Kidney epithelial cell (primary cell): Measurements from ENCODE around the gene ANKS1A. TPM values are rescaled to one million over a fixed set of nuclear protein-coding genes. Genes with fewer than 3 reads are reported as not detected.

Experiments
- DNase-seq: peaks from one replicate; pipeline ENCODE4 v3.0.0-alpha.2; 2010; ENCODE audit warnings: low read depth
- H3K27me3 ChIP-seq: 2 replicates; pipeline ENCODE4 v1.6.0; 2011; ENCODE audit warnings: low read length; ENCODE audit not compliant: control insufficient read depth, insufficient read depth
- H3K36me3 ChIP-seq: 2 replicates; pipeline ENCODE4 v1.5.1; 2011; ENCODE audit warnings: low read length; ENCODE audit not compliant: control insufficient read depth, insufficient read depth
- H3K4me3 ChIP-seq: 2 replicates; pipeline ENCODE4 v1.5.1; 2011; ENCODE audit warnings: low read depth, mild to moderate bottlenecking, control low read depth, low read length
- total RNA-seq: library from RNA; depleted of rRNA; stranded (reverse); fragments of >200 nt; gene quantifications from 2 replicates; pipeline ENCODE4 v1.2.3, GENCODE V29; 2015
- TF ChIP-seq, protein P1 (sequence below): IDR thresholded peaks from 2 replicates; pipeline ENCODE4 v1.5.1; 2011; ENCODE audit warnings: mild to moderate bottlenecking, moderate library complexity, low read length, control low read depth, inconsistent platforms; ENCODE audit not compliant: insufficient read depth, poor library complexity, severe bottlenecking

Gene ANKS1A
- total RNA-seq, 1 donor from 2014 or later: 20.2 TPM

DNA sequence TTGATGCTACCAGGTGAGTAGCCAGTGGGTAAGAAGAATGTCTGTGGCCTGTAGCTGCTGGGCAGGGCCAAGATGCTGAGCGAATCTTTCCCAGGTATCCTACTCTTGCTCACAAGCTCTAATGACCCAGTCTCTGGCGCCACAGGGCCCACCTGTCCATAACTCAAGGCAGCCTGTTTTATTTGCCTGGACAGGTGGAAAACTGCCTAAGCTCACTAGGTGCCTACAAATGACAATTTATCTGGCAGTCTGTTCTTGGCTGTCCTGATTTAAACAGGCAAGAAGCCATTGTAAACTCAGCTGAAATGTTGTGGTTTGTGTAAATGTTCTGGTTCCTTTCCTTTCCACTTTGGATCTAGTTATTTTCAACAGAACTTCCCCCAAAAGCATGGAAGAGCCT, 138.8 kb downstream of the ANKS1A start:
- H3K4me3 ChIP-seq: no peak overlapping the region
- no peak for DNase-seq
- TF ChIP-seq, protein P1, sequence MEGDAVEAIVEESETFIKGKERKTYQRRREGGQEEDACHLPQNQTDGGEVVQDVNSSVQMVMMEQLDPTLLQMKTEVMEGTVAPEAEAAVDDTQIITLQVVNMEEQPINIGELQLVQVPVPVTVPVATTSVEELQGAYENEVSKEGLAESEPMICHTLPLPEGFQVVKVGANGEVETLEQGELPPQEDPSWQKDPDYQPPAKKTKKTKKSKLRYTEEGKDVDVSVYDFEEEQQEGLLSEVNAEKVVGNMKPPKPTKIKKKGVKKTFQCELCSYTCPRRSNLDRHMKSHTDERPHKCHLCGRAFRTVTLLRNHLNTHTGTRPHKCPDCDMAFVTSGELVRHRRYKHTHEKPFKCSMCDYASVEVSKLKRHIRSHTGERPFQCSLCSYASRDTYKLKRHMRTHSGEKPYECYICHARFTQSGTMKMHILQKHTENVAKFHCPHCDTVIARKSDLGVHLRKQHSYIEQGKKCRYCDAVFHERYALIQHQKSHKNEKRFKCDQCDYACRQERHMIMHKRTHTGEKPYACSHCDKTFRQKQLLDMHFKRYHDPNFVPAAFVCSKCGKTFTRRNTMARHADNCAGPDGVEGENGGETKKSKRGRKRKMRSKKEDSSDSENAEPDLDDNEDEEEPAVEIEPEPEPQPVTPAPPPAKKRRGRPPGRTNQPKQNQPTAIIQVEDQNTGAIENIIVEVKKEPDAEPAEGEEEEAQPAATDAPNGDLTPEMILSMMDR: no peak
- no peaks in the 10 kb centered on the region for H3K36me3 ChIP-seq
- no peaks in the 10 kb centered on the region for H3K27me3 ChIP-seq

DNA sequence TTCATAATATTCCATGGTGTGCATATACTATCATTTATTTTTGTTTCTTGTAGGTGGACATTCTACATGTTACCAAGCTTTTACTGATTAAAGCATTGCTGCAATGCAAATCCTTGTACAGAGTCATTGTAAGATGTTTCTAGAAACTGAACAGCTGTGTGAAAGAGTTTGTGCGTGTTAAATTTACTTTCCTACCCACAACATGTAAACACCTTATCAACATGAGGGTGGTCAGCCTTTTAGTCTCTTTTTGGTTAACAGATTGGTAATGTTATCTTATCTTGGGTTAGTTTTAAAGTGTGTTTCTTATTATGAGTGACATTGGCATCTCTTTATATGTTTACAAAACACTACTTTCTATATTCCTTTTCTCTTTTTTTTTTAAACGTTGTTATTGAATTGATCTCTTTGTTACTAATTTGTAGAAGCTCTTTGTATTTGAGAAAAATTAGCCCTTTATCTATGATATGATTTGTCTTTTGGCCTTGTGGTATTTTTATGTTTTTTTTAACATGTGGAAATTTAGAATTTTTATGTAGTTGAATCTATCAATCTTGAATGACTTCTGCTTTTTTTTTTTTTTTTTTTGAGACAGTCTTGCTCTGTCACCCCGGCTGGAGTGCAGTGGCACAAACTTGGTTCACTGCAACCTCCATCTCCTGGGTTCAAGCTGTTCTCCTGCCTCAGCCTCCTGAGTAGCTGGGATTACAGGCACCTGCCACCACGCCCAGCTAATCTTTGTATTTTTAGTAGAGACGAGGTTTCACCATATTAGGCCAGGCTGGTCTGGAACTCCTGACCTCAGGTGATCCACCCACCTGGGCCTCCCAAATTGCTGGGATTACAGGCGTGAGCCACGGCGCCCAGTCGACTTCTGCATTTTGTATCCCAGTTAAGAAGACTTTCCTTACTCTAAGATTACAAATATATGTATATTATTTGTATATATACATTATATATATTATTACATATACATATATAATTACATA, 140.0 kb downstream of the ANKS1A start:
- DNase-seq: no peak
- H3K27me3 ChIP-seq: no peaks in the 10 kb centered on the region
- H3K36me3 ChIP-seq: no peaks in the 10 kb centered on the region
- H3K4me3 ChIP-seq: no peak overlapping the region
- TF ChIP-seq, protein P1: no peak

DNA sequence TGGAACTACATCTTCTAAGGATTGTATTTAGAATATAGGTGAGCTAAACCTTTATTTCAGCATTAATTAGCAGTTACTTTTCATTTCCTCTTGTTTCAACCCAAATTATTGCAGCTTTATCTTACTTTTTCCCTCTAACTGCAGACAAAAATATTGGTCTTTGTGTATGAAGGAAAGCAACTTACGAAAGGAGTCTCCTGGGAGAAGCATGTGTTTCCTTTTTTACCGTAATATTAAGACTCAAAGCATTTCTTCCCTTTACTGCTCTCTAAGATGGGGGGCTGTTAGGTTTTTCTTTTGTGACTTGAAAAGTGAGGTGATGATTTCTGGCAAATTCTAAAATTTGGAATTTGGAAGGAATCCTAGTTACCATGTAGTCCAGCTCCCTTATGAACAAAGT, 141.0 kb downstream of the ANKS1A start:
- no peaks in the 10 kb centered on the region for H3K36me3 ChIP-seq
- TF ChIP-seq, protein P1: no peak
- no peak overlapping the region for H3K4me3 ChIP-seq
- no peaks in the 10 kb centered on the region for H3K27me3 ChIP-seq
- no peak for DNase-seq

DNA sequence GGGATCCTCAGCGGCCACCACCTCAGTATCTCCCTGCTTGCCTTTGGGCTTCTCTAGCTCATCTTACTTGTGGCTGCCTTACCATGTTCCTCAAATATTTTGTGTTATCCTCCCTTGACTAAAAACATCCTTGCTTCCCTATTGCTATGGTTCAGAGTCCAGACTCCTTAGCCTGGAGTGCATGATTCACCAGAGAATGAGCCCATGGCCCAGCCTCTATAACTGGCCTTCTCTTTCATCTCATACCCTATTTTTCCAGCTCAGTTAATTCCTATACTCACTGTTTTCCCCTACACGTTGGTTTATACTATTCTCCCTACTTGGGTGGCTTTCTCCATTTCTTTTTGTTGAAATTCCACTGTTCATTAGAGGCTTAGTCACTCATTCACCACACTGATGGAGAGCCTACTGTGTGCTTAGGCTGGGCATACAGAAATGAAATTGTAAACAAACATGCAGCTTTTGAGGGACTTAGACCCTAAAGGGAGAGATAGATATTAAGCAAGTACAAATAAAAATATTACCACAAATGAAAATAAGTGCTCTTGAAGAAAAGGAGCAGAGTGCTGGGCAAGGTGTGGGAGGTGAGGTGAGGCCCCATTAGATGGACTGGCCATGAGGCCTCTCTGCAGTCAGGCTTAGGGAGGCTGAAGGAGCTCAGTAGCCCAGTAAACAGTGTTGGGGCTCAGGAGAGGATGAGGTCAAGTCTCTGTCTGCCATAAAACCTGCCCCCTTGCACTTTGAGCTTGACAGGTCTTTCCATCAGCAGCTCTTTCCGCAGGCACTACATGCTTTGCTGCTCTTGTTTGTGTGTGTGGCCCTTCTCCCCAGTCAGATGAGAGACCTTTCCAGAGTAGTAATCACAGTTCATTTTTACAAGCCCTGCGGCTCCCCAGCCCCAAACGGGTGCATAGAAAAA, 142.8 kb downstream of the ANKS1A start:
- TF ChIP-seq, protein P1: no peak
- DNase-seq: no peak
- H3K27me3 ChIP-seq: no peaks in the 10 kb centered on the region
- H3K4me3 ChIP-seq: no peak overlapping the region
- H3K36me3 ChIP-seq: no peaks in the 10 kb centered on the region

DNA sequence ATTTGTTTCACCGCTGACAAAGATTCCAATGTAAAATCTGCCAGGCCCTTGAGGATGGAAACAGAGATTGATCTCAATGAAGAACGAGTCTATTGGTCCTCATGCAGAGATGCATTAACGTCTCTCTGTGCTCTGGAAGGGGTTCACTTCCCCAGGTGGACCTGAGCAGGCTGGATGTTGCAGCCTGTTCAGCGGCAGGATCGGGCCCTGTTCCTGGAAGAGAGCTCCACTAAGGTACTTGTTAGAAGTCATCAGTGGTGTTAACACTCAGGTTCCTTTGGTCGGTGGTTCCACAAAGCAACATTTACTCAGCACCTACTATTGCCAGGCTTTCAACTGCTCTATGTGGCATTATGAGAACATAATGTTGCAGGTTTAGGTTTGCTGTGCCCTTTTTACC, 144.6 kb downstream of the ANKS1A start:
- Histone ChIP-seq H3K27me3 (no peaks in the 10 kb centered on the region), H3K36me3 (no peaks in the 10 kb centered on the region), H3K4me3 (no peak overlapping the region)
- no peak for DNase-seq
- TF ChIP-seq, protein P1: no peak
